GM23338 (cell line): ENCODE results near the gene NCS1. TPM values are rescaled to one million over a fixed set of nuclear protein-coding genes. Genes with fewer than 3 reads are reported as not detected.

Experiments used
- ATAC-seq: fragments of 200-7000 bp; cut with Tn5 transposase; 3 replicates; pipeline ENCODE4 v1.9.1; 2020
- DNase-seq: peaks from one replicate; pipeline ENCODE4 v3.0.0-alpha.2; 2015; ENCODE audit warnings: low spot score
- H2AFZ ChIP-seq: fragments of 200-600 bp; sonication (generic); 2 replicates; pipeline ENCODE4 v1.8.0; 2016; ENCODE audit warnings: antibody characterized with exemption, mild to moderate bottlenecking, moderate library complexity
- H3F3A ChIP-seq: fragments of 200-600 bp; sonication (generic); replicated peaks from 2 replicates; pipeline ENCODE4 v1.8.0; 2017; ENCODE audit warnings: antibody characterized with exemption, mixed run types, low read depth
- H3K27ac ChIP-seq: fragments of 200-600 bp; sonication (generic); 2 replicates; pipeline ENCODE4 v1.6.1; 2016; ENCODE audit warnings: low read depth
- H3K27me3 ChIP-seq: fragments of 200-600 bp; sonication (generic); 2 replicates; pipeline ENCODE4 v1.8.0; 2016; ENCODE audit warnings: mild to moderate bottlenecking, mixed run types, moderate library complexity; ENCODE audit not compliant: insufficient read depth
- H3K36me3 ChIP-seq: fragments of 200-600 bp; sonication (generic); 2 replicates; pipeline ENCODE4 v1.8.0; 2016; ENCODE audit warnings: mild to moderate bottlenecking; ENCODE audit not compliant: insufficient read depth
- H3K4me1 ChIP-seq: fragments of 200-600 bp; sonication (generic); 2 replicates; pipeline ENCODE4 v1.8.0; 2016; ENCODE audit warnings: mild to moderate bottlenecking, moderate library complexity; ENCODE audit not compliant: insufficient read depth
- H3K4me2 ChIP-seq: fragments of 200-600 bp; sonication (generic); 2 replicates; pipeline ENCODE4 v1.7.1; 2017; ENCODE audit warnings: mixed run types
- H3K4me3 ChIP-seq: fragments of 200-600 bp; sonication (generic); 2 replicates; pipeline ENCODE4 v1.6.1; 2016; ENCODE audit warnings: mixed run types
- H3K79me2 ChIP-seq: fragments of 200-600 bp; sonication (generic); replicated peaks from 2 replicates; pipeline ENCODE4 v1.8.0; 2017; ENCODE audit warnings: mild to moderate bottlenecking; ENCODE audit not compliant: insufficient read depth
- H3K9me2 ChIP-seq: fragments of 200-600 bp; sonication (generic); 2 replicates; pipeline ENCODE4 v1.8.0; 2017; ENCODE audit not compliant: insufficient read depth
- H4K20me1 ChIP-seq: fragments of 200-600 bp; sonication (generic); replicated peaks from 2 replicates; pipeline ENCODE4 v1.8.0; 2017; ENCODE audit warnings: mild to moderate bottlenecking; ENCODE audit not compliant: insufficient read depth
- H3K27ac Mint-ChIP-seq: 2 replicates; pipeline ENCODE4 v1.8.0; 2020; ENCODE audit warnings: inconsistent platforms, mild to moderate bottlenecking, moderate library complexity, mixed read lengths
- H3K27me3 Mint-ChIP-seq: 3 replicates; pipeline ENCODE4 v1.8.0; 2022; ENCODE audit warnings: low read depth, mild to moderate bottlenecking, moderate library complexity, mixed read lengths, inconsistent platforms; ENCODE audit not compliant: insufficient read depth, poor library complexity
- H3K36me3 Mint-ChIP-seq: 3 replicates; pipeline ENCODE4 v1.8.0; 2021; ENCODE audit warnings: low read depth, mild to moderate bottlenecking, inconsistent platforms, moderate library complexity, mixed read lengths
- H3K4me1 Mint-ChIP-seq: 3 replicates; pipeline ENCODE4 v1.8.0; 2020; ENCODE audit warnings: mild to moderate bottlenecking, inconsistent platforms, mixed read lengths
- H3K4me3 Mint-ChIP-seq: 3 replicates; pipeline ENCODE4 v1.8.0; 2021; ENCODE audit warnings: moderate library complexity, mild to moderate bottlenecking, inconsistent platforms, mixed read lengths
- H3K9me3 Mint-ChIP-seq: 3 replicates; pipeline ENCODE4 v1.8.0; 2020; ENCODE audit warnings: moderate library complexity, mild to moderate bottlenecking, inconsistent platforms, mixed read lengths
- CREB1 ChIP-seq: fragments of 250-450 bp; sonication (Bioruptor Pico); IDR thresholded peaks from 2 replicates; pipeline ENCODE4 v1.5.0; 2020; ENCODE audit warnings: low read depth, mild to moderate bottlenecking, moderate library complexity
- ETS1 ChIP-seq: IDR thresholded peaks from 2 replicates; pipeline ENCODE4 v1.6.1; 2016; ENCODE audit warnings: antibody characterized with exemption
- EZH2 ChIP-seq: fragments of 200-600 bp; sonication (generic); IDR thresholded peaks from one replicate; pipeline ENCODE4 v1.8.0; 2017; ENCODE audit warnings: antibody characterized with exemption, mild to moderate bottlenecking, low read depth; ENCODE audit not compliant: unreplicated experiment
- EZH2phosphoT487 ChIP-seq: fragments of 200-600 bp; sonication (generic); IDR thresholded peaks from one replicate; pipeline ENCODE4 v1.8.1; 2018; ENCODE audit warnings: antibody characterized with exemption; ENCODE audit not compliant: unreplicated experiment
- JUNB ChIP-seq: IDR thresholded peaks from one replicate; pipeline ENCODE4 v1.6.1; 2016; ENCODE audit warnings: antibody characterized with exemption; ENCODE audit not compliant: unreplicated experiment
- NANOG ChIP-seq: IDR thresholded peaks from 2 replicates; pipeline ENCODE4 v1.6.1; 2016; ENCODE audit warnings: antibody characterized with exemption, borderline replicate concordance
- POLR2AphosphoS5 ChIP-seq: IDR thresholded peaks from 2 replicates; pipeline ENCODE4 v1.6.1; 2016; ENCODE audit warnings: antibody characterized with exemption, low read depth
- STAT1 ChIP-seq: IDR thresholded peaks from one replicate; pipeline ENCODE4 v1.6.1; 2016; ENCODE audit warnings: antibody characterized with exemption; ENCODE audit not compliant: unreplicated experiment
- ZNF114 ChIP-seq: fragments of 250-450 bp; sonication (Bioruptor Pico); IDR thresholded peaks from 2 replicates; pipeline ENCODE4 v1.5.0; 2020; ENCODE audit warnings: mild to moderate bottlenecking, moderate library complexity
- ZNF331 ChIP-seq: fragments of 250-450 bp; sonication (Bioruptor Pico); IDR thresholded peaks from 2 replicates; pipeline ENCODE4 v1.5.0; 2020; ENCODE audit warnings: low read depth, mild to moderate bottlenecking, moderate library complexity
- ZNF462 ChIP-seq: fragments of 250-450 bp; sonication (Bioruptor Pico); IDR thresholded peaks from 2 replicates; pipeline ENCODE4 v1.5.0; 2020; ENCODE audit warnings: mild to moderate bottlenecking, moderate library complexity
- polyA plus RNA-seq: library from polyadenylated mRNA; unstranded; fragments of >200 nt; fragmentation: Nextera tagmentation; extraction: Ambion mirVana; gene quantifications from 2 replicates; pipeline ENCODE4 v1.2.1, GENCODE V29; 2016
- total RNA-seq: library from RNA; depleted of rRNA; stranded (reverse); fragments of >200 nt; shearing (Covaris generic); gene quantifications from 2 replicates; pipeline ENCODE4 v1.2.3, GENCODE V29; 2014
- TF ChIP-seq, protein P1 (sequence below), 2 experiments: fragments of 200-600 bp in 1 of 2; sonication (generic) in 1 of 2; conservative IDR thresholded peaks; 2 replicates each; pipeline versions ENCODE4 v1.5.1 to v1.6.1; 2016 to 2017; ENCODE audit warnings: antibody characterized with exemption in 2 of 2, low read depth in 2 of 2, mild to moderate bottlenecking in 2 of 2, moderate library complexity in 1 of 2
- TF ChIP-seq, protein P2 (sequence below): IDR thresholded peaks from one replicate; pipeline ENCODE4 v1.6.1; 2018; ENCODE audit warnings: antibody characterized with exemption; ENCODE audit not compliant: unreplicated experiment

The NCS1 gene
- total and polyA plus RNA-seq, 2 experiments from 2014 or later = 8.2 to 34.3 TPM

DNA sequence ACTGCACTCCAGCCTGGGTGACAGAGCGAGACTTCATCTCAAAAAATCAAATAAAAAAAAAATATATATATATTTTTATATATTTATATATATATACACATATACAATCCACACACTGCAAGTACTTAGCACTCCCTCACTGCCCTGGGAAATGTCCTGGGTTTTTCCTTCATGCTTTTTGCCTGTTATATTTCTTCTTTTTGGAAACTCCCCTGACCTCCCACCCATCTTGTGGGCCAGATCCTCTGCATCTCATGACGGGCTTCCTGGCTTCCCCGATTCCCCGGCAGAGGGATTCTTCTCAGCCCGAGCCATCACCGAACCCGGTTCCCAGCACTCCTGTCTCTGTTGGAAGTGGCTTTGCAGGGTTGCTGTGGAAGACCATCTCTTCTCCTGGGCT lies 39.5 kb upstream of the NCS1 start (continued):
- TF ChIP-seq EZH2 = no peak
- TF ChIP-seq ZNF331 (CRISPR knock-in tag) = no peak
- TF ChIP-seq ETS1 = no peak
- no peak for TF ChIP-seq JUNB
- TF ChIP-seq STAT1 = no peak
- TF ChIP-seq, protein P1, sequence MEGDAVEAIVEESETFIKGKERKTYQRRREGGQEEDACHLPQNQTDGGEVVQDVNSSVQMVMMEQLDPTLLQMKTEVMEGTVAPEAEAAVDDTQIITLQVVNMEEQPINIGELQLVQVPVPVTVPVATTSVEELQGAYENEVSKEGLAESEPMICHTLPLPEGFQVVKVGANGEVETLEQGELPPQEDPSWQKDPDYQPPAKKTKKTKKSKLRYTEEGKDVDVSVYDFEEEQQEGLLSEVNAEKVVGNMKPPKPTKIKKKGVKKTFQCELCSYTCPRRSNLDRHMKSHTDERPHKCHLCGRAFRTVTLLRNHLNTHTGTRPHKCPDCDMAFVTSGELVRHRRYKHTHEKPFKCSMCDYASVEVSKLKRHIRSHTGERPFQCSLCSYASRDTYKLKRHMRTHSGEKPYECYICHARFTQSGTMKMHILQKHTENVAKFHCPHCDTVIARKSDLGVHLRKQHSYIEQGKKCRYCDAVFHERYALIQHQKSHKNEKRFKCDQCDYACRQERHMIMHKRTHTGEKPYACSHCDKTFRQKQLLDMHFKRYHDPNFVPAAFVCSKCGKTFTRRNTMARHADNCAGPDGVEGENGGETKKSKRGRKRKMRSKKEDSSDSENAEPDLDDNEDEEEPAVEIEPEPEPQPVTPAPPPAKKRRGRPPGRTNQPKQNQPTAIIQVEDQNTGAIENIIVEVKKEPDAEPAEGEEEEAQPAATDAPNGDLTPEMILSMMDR (conservative IDR thresholded peaks at IDR 0.05; ENCODE audit: low read depth in 2 of 2) = no peak
- TF ChIP-seq POLR2AphosphoS5 = no peak
- no peak for TF ChIP-seq CREB1 (CRISPR knock-in tag)
- no peak for TF ChIP-seq NANOG
- TF ChIP-seq ZNF114 = no peak

GRCh38 chr9:130137081-130137640 lies 35.0 kb upstream of the NCS1 start:
- Mint-ChIP-seq H3K27me3 (peaks cover 1% of the 10 kb centered on the region), H3K27ac (no peak overlapping the region), H3K4me1 (peaks cover 28% of the 10 kb centered on the region), H3K4me3 (no peak overlapping the region), H3K9me3 (no peaks in the 10 kb centered on the region), H3K36me3 (peaks cover 7% of the 10 kb centered on the region; the same call in 2 of the 3 replicates)
- Histone ChIP-seq H3K27ac (0 out of 2 replicates have a peak overlapping the region, but pooled peaks have one; percentile 32), H3K27me3 (no peaks in the 10 kb centered on the region), H3K36me3 (no peaks in the 10 kb centered on the region), H3K79me2 (no peaks in the 10 kb centered on the region), H3K4me3 (no peak overlapping the region), H4K20me1 (no peaks in the 10 kb centered on the region), H2AFZ (no peak overlapping the region), H3F3A (0 out of 2 replicates have a peak, but pooled peaks cover 2% of the 10 kb centered on the region), H3K4me2 (no peak overlapping the region; the same call in 1 of the 2 replicates), H3K4me1 (peaks cover 22% of the 10 kb centered on the region), H3K9me2 (0 out of 2 replicates have a peak, but pooled peaks cover 3% of the 10 kb centered on the region)
- DNase-seq = no peak
- TF ChIP-seq NANOG = no peak
- no peak for TF ChIP-seq ZNF114
- TF ChIP-seq, protein P2, sequence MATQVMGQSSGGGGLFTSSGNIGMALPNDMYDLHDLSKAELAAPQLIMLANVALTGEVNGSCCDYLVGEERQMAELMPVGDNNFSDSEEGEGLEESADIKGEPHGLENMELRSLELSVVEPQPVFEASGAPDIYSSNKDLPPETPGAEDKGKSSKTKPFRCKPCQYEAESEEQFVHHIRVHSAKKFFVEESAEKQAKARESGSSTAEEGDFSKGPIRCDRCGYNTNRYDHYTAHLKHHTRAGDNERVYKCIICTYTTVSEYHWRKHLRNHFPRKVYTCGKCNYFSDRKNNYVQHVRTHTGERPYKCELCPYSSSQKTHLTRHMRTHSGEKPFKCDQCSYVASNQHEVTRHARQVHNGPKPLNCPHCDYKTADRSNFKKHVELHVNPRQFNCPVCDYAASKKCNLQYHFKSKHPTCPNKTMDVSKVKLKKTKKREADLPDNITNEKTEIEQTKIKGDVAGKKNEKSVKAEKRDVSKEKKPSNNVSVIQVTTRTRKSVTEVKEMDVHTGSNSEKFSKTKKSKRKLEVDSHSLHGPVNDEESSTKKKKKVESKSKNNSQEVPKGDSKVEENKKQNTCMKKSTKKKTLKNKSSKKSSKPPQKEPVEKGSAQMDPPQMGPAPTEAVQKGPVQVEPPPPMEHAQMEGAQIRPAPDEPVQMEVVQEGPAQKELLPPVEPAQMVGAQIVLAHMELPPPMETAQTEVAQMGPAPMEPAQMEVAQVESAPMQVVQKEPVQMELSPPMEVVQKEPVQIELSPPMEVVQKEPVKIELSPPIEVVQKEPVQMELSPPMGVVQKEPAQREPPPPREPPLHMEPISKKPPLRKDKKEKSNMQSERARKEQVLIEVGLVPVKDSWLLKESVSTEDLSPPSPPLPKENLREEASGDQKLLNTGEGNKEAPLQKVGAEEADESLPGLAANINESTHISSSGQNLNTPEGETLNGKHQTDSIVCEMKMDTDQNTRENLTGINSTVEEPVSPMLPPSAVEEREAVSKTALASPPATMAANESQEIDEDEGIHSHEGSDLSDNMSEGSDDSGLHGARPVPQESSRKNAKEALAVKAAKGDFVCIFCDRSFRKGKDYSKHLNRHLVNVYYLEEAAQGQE = no peak
- TF ChIP-seq ZNF462 = no peak
- TF ChIP-seq EZH2phosphoT487 = no peak
- no peak for ATAC-seq
